GM10248 (cell line): ENCODE measurements around the gene CEP83.

Experiments
- CTCF ChIA-PET: fragments of 300-600 bp; sonication (Branson Sonifier 250); formaldehyde crosslinking; extraction: SDS; loops from one replicate; lab custom pipeline; 2021; ENCODE audit warnings: antibody characterized with exemption; lab: Yijun Ruan, JAX
- POLR2A ChIA-PET: fragments of 350-650 bp; sonication (Branson Sonifier 250); formaldehyde crosslinking; extraction: SDS; loops from one replicate; lab custom pipeline; 2020; ENCODE audit warnings: antibody characterized with exemption; lab: Yijun Ruan, JAX
- DNase-seq: peaks from one replicate; pipeline ENCODE4 v3.0.0; 2012; ENCODE audit errors: extremely low spot score
- TF ChIP-seq, protein P1 (sequence below): IDR thresholded peaks from 2 replicates; pipeline ENCODE4 v1.5.1; 2012; ENCODE audit warnings: mild to moderate bottlenecking, low read depth; ENCODE audit errors: extremely low read depth, missing control alignments, control extremely low read depth

Gene CEP83

GRCh38 chr12:94284046-94284445 is 175.6 kb downstream of the CEP83 start:
- no peak for DNase-seq
- POLR2A ChIA-PET, result no interaction called here
- CTCF ChIA-PET, result interaction anchor here (0.8 to 1.5 kb wide), 2 partner anchors 14 to 18 kb away, joined by 3 to 5 read pairs; no protein-coding TSS in a partner anchor
- TF ChIP-seq, protein P1, sequence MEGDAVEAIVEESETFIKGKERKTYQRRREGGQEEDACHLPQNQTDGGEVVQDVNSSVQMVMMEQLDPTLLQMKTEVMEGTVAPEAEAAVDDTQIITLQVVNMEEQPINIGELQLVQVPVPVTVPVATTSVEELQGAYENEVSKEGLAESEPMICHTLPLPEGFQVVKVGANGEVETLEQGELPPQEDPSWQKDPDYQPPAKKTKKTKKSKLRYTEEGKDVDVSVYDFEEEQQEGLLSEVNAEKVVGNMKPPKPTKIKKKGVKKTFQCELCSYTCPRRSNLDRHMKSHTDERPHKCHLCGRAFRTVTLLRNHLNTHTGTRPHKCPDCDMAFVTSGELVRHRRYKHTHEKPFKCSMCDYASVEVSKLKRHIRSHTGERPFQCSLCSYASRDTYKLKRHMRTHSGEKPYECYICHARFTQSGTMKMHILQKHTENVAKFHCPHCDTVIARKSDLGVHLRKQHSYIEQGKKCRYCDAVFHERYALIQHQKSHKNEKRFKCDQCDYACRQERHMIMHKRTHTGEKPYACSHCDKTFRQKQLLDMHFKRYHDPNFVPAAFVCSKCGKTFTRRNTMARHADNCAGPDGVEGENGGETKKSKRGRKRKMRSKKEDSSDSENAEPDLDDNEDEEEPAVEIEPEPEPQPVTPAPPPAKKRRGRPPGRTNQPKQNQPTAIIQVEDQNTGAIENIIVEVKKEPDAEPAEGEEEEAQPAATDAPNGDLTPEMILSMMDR, result no peak

DNA sequence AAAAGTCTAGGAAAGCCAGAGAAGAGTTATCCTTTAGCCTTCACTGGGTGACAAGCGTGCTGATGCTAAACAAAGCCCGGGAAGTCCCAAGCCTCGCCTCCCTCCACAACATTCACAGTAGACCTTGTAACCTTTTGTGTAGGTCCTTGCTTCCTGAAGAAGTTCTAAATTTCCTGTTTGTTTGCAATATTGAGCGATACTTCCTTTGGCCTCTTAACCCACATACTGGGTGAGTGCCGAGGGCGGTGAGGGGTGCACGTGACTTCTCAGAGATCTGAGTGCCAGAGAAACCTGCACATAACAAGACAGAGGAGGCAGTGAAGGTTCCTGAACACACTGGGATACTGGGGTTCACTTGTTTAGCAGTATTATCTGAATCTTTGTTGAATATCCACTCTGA is 177.0 kb downstream of the CEP83 start:
- TF ChIP-seq, protein P1, result no peak
- DNase-seq, result no peak
- ChIA-PET CTCF (interaction anchor here (1.1 to 1.5 kb wide), 2 partner anchors 7 to 279 kb away, joined by 3 to 4 read pairs; no protein-coding TSS in a partner anchor), POLR2A (no interaction called here)

GRCh38 chr12:94280063-94280462 is 179.6 kb downstream of the CEP83 start:
- TF ChIP-seq, protein P1, result no peak
- no peak for DNase-seq
- CTCF ChIA-PET, result no interaction called here
- POLR2A ChIA-PET, result no interaction called here

DNA sequence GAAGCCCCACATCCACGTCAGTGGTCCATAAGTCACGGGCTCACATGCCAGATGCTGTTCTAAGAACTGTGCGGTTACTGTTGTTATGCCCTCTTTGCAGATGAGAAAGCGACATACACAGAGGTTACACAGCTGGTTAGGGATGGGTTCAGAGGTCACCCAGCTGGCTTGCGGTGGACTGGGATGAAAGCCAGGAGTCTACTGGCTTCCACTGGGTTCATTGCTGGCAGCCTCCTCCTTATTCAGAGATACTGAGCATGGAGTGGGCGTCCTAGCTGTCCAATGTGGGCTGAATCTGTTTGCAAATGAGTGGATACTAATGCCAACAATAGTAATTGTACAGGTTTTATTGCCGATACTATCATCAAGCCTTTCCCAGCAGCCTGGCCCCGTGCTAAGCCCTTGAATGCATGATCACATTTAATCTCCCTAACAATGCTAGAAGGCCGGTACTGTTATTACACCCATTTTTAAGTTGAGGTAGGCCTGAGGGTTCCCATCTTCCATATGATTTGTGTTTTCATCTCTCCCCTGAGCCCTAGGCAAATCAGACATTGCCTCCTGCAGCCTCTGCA is 182.2 kb downstream of the CEP83 start:
- POLR2A ChIA-PET, result no interaction called here
- CTCF ChIA-PET, result no interaction called here
- TF ChIP-seq, protein P1, result no peak
- no peak for DNase-seq

- ChIA-PET CTCF (interaction anchor here (1.0 to 1.3 kb wide), 2 partner anchors 13 to 14 kb away, joined by 4 read pairs; no protein-coding TSS in a partner anchor), POLR2A (no interaction called here)
- TF ChIP-seq, protein P1, result no peak
- no peak for DNase-seq
Measured at GRCh38 chr12:94276725-94277124, 182.9 kb downstream of the CEP83 start.

GRCh38 chr12:94273272-94273671 is 186.4 kb downstream of the CEP83 start:
- DNase-seq, result no peak
- TF ChIP-seq, protein P1, result no peak
- ChIA-PET POLR2A (no interaction called here), CTCF (interaction anchor here (0.7 to 2.1 kb wide), 3 partner anchors 9 to 19 kb away, joined by 3 to 6 read pairs (median 3); no protein-coding TSS in a partner anchor)
